Naive thymus-derived CD4-positive, alpha-beta T cell (primary cell): ENCODE data around the gene PTPRT. TPM values are rescaled to one million over a fixed set of nuclear protein-coding genes. Genes with fewer than 3 reads are reported as not detected.

ENCODE experiments used
- ATAC-seq: fragments of 150-1000 bp; cut with Tn5 transposase; 2 replicates; pipeline ENCODE4 v1.10.0; 2021; ENCODE audit warnings: mild to moderate bottlenecking, moderate library complexity
- CTCF ChIA-PET: fragments of 350-600 bp; sonication (Branson Sonifier 250); formaldehyde crosslinking; loops from one replicate; lab custom pipeline; 2021; ENCODE audit warnings: antibody characterized with exemption; lab: Charles Lee
- POLR2A ChIA-PET: fragments of 350-600 bp; sonication (Branson Sonifier 250); formaldehyde crosslinking; loops from one replicate; lab custom pipeline; 2021; ENCODE audit warnings: antibody characterized with exemption, inconsistent platforms; lab: Charles Lee
- DNase-seq, 9 donors: peaks; one replicate each; pipeline versions ENCODE4 v3.0.0 to v3.0.0-alpha.2; 2020 to 2022; ENCODE audit warnings: mixed read lengths in 1 of 9
- H3K27ac ChIP-seq: one replicate; pipeline ENCODE4 v1.7.0; 2013; ENCODE audit warnings: mild to moderate bottlenecking, low read depth, low read length, moderate library complexity
- H3K27me3 ChIP-seq, 2 donors: one replicate each; pipeline ENCODE4 v1.7.0; 2013; ENCODE audit warnings: low read length in 2 of 2, mild to moderate bottlenecking in 2 of 2, moderate library complexity in 2 of 2; ENCODE audit not compliant: control insufficient read depth in 2 of 2, insufficient read depth in 2 of 2
- H3K36me3 ChIP-seq, 3 experiments: 1 replicate in 2 of 3; 2 replicates in 1 of 3; pipeline ENCODE4 v1.7.0; 2013; ENCODE audit warnings: low read length in 3 of 3, mild to moderate bottlenecking in 3 of 3, moderate library complexity in 1 of 3; ENCODE audit not compliant: insufficient read depth in 3 of 3, control insufficient read depth in 2 of 3
- H3K4me1 ChIP-seq, 2 donors: one replicate each; pipeline ENCODE4 v1.7.0; 2013; ENCODE audit warnings: low read length in 2 of 2, mild to moderate bottlenecking in 2 of 2, moderate library complexity in 1 of 2; ENCODE audit not compliant: control insufficient read depth in 2 of 2, insufficient read depth in 2 of 2
- H3K4me3 ChIP-seq: 2 replicates; pipeline ENCODE4 v1.7.0; 2013; ENCODE audit warnings: mild to moderate bottlenecking, low read length
- H3K9me3 ChIP-seq, 3 experiments: 1 replicate in 2 of 3; 2 replicates in 1 of 3; pipeline ENCODE4 v1.7.0; 2013; ENCODE audit warnings: low read length in 3 of 3; ENCODE audit not compliant: control insufficient read depth in 2 of 3
- H3K27ac Mint-ChIP-seq, 9 donors: one replicate each; pipeline ENCODE4 v1.8.0; 2020 to 2022; ENCODE audit warnings: mixed read lengths in 9 of 9, mild to moderate bottlenecking in 8 of 9, moderate library complexity in 5 of 9, inconsistent platforms in 2 of 9
- H3K27me3 Mint-ChIP-seq, 5 donors: one replicate each; pipeline ENCODE4 v1.8.0; 2021 to 2022; ENCODE audit warnings: mixed read lengths in 5 of 5, mild to moderate bottlenecking in 1 of 5
- H3K36me3 Mint-ChIP-seq, 5 donors: one replicate each; pipeline ENCODE4 v1.8.0; 2020 to 2022; ENCODE audit warnings: mixed read lengths in 5 of 5, mild to moderate bottlenecking in 3 of 5, inconsistent platforms in 1 of 5
- H3K4me1 Mint-ChIP-seq, 7 donors: one replicate each; pipeline ENCODE4 v1.8.0; 2020 to 2022; ENCODE audit warnings: mixed read lengths in 7 of 7, mild to moderate bottlenecking in 3 of 7, inconsistent platforms in 1 of 7
- H3K4me3 Mint-ChIP-seq, 10 donors: one replicate each; pipeline ENCODE4 v1.8.0; 2020 to 2022; ENCODE audit warnings: mild to moderate bottlenecking in 10 of 10, mixed read lengths in 10 of 10, moderate library complexity in 6 of 10, inconsistent platforms in 2 of 10
- H3K9me3 Mint-ChIP-seq, 11 donors: one replicate each; pipeline ENCODE4 v1.8.0; 2020 to 2022; ENCODE audit warnings: mixed read lengths in 11 of 11, mild to moderate bottlenecking in 4 of 11, inconsistent platforms in 1 of 11, moderate library complexity in 1 of 11
- intact Hi-C, 2 donors: fragments of 100-400 bp; cut with micrococcal nuclease; formaldehyde crosslinking; loops; one replicate each; pipeline ENCODE4 v1.15.1; 2023
- polyA plus RNA-seq, 2 donors: library from polyadenylated mRNA; unstranded; fragments of 300-500 nt; fragmentation: Illumina TruSeq; gene quantifications; one replicate each; pipeline ENCODE4 v1.2.3, GENCODE V29; 2021
- total RNA-seq, 6 experiments: library from RNA in 5 of 6; stranded (reverse) in 5 of 6; gene quantifications; 1 replicate in 5 of 6; 2 replicates in 1 of 6; pipeline ENCODE4 v1.2.3 and lab custom pipeline; 2021 to 2026

PTPRT gene
- total and polyA plus RNA-seq, 7 experiments from 2014 or later, result not detected

GRCh38 chr20:42179768-42180167 is 1009.9 kb downstream of the PTPRT start:
- DNase-seq, result no peak
- Histone ChIP-seq H3K9me3 (no peaks in the 10 kb centered on the region), H3K36me3 (no peaks in the 10 kb centered on the region), H3K4me3 (no peak overlapping the region), H3K27ac (no peak overlapping the region), H3K4me1 (no peaks in the 10 kb centered on the region), H3K27me3 (no peaks in the 10 kb centered on the region)
- H3K27me3 Mint-ChIP-seq, result peaks cover 0 to 4% (median 0%) of the 10 kb centered on the region in 5 donors
- no peaks in the 10 kb centered on the region for H3K36me3 Mint-ChIP-seq
- POLR2A ChIA-PET, result no interaction called here
- peaks cover 0 to 9% (median 5%) of the 10 kb centered on the region in 11 donors for H3K9me3 Mint-ChIP-seq
- intact Hi-C loops, result no loop called here
- no peak overlapping the region for H3K4me3 Mint-ChIP-seq
- no peak overlapping the region for H3K27ac Mint-ChIP-seq
- no peak for ATAC-seq
- CTCF ChIA-PET, result no interaction called here
- H3K4me1 Mint-ChIP-seq, result no peaks in the 10 kb centered on the region

DNA sequence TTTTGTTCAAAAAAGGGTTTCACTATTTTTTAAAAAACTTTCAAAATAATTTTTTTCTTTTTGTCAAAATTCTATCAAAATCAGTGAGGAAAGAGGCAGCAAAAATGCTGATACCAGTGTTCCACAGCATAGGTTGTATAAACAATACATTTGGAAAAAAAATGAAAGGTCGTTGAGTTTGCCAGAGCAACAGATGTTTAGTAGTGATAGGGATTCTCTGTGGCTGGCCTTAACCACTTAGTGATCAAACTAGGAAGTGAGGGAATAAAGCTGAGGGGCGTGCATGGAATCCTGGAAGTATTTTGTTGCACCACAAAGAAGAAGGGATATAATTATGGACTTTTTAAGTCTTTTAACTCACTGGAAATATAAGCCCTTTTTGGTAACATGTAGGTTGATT is 1016.3 kb downstream of the PTPRT start:
- intact Hi-C loops, result no loop called here
- Histone ChIP-seq H3K4me1 (no peaks in the 10 kb centered on the region), H3K36me3 (no peaks in the 10 kb centered on the region), H3K27ac (no peak overlapping the region), H3K4me3 (no peak overlapping the region), H3K27me3 (no peaks in the 10 kb centered on the region), H3K9me3 (no peaks in the 10 kb centered on the region)
- H3K9me3 Mint-ChIP-seq, result peaks cover 0 to 10% (median 0%) of the 10 kb centered on the region in 11 donors
- no peaks in the 10 kb centered on the region for H3K36me3 Mint-ChIP-seq
- CTCF ChIA-PET, result no interaction called here
- DNase-seq, result no peak
- peaks cover 0 to 10% (median under 1%) of the 10 kb centered on the region in 5 donors for H3K27me3 Mint-ChIP-seq
- no peak overlapping the region for H3K4me3 Mint-ChIP-seq
- POLR2A ChIA-PET, result no interaction called here
- no peak overlapping the region for H3K27ac Mint-ChIP-seq
- no peaks in the 10 kb centered on the region for H3K4me1 Mint-ChIP-seq
- no peak for ATAC-seq

DNA sequence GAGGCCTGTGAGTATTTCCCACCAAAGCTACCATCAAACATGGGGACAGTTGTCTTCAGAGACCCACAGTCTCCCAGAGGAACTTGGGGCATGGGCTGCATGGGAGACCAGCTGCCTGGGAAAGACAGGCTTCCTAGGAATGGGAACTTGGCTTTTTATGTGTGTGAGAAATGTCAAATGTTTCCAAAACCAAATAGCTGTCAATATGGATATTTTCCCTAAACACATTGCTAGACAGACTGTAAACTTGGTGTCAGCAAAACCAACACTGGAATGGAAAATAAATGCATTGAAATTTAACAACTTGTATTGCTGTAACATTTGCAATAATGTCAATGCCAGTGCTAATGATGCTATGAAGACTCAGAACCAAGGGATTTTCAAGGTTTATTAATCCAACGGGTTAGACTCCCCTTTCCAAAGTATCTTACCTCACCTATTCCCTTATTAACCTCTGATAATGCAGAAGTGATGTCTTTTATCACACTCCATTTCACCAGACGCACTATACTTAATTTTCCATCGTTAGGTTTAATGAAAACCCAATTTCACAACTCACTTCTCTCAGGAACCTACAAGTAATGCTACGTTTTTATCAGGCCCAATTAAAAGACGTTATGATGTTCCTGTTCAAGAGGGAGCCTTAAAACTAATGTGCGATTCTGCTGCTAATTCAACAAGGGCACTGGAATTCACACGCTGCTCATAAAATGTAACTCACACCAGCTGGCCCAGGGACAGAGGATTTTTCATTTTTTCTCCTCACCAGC is 1025.4 kb downstream of the PTPRT start:
- Mint-ChIP-seq H3K4me3 (no peak overlapping the region), H3K4me1 (peaks cover 0 to 5% (median 0%) of the 10 kb centered on the region in 7 donors), H3K36me3 (no peaks in the 10 kb centered on the region), H3K9me3 (peaks cover 0 to 9% (median 4%) of the 10 kb centered on the region in 11 donors), H3K27me3 (peaks cover 0 to 21% (median 4%) of the 10 kb centered on the region in 5 donors), H3K27ac (no peak overlapping the region)
- Histone ChIP-seq H3K9me3 (no peaks in the 10 kb centered on the region), H3K4me3 (no peak overlapping the region), H3K36me3 (no peaks in the 10 kb centered on the region), H3K27me3 (no peaks in the 10 kb centered on the region), H3K27ac (no peak overlapping the region), H3K4me1 (no peaks in the 10 kb centered on the region)
- intact Hi-C loops, result no loop called here
- ChIA-PET POLR2A (no interaction called here), CTCF (no interaction called here)
- DNase-seq (no peak), ATAC-seq (no peak)

DNA sequence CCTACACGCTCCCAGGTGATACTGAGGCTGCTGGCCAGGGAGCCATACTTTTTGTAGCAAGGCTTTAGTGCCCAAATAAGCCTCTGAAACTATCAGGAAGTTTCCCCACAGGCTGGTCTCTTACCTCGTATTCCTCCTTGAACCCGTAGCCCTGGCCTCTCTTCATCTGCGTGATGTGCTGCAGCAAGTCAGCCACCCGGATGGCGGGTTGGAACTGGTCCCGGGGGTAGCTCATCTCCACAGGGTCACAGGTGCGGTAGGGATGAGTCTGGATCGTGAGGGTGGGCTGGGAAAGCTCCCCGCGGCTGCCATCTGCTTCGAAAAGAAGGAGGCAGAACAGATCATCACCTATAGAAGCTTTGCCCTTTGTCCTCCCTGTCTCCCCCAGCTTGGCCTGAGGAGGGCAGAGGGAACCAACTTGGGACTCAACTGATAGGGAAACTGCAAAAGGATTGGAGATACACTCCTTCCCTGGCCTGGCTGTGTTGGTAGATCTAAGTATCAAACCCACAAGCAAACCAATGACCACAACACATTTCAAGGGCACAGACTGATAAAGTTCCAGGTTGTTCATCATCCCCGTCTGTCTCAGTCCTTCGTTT is 1028.4 kb downstream of the PTPRT start:
- Mint-ChIP-seq H3K4me3 (no peak overlapping the region), H3K27ac (no peak overlapping the region), H3K9me3 (peaks cover 0 to 7% (median 2%) of the 10 kb centered on the region in 11 donors), H3K4me1 (peaks cover 0 to 5% (median 0%) of the 10 kb centered on the region in 7 donors), H3K27me3 (peaks cover 0 to 18% (median 0%) of the 10 kb centered on the region in 5 donors), H3K36me3 (no peaks in the 10 kb centered on the region)
- Histone ChIP-seq H3K27ac (no peak overlapping the region), H3K4me1 (no peaks in the 10 kb centered on the region), H3K27me3 (no peaks in the 10 kb centered on the region), H3K36me3 (no peaks in the 10 kb centered on the region), H3K9me3 (no peaks in the 10 kb centered on the region), H3K4me3 (no peak overlapping the region)
- no peak for DNase-seq
- intact Hi-C loops, result no loop called here
- POLR2A ChIA-PET, result no interaction called here
- CTCF ChIA-PET, result no interaction called here
- no peak for ATAC-seq

DNA sequence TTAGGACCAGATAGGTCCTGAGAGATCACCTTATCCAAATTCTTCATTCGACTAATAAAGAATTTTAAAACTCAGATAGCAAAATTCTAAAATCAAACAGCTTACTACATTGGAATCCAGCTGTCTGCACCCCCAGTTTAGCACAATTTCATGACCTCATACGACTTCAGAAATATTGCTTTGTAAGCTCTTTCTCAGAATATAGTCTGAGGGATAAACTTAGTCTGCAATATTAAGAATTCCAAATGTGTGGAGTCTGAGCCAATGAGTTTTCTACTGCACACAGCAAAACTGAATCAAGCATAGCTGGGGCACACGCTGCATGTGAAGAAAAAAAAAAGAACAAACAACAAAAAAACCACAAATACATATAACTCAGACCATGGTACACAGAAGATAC is 1029.9 kb downstream of the PTPRT start:
- H3K36me3 ChIP-seq, result no peaks in the 10 kb centered on the region
- Mint-ChIP-seq H3K27me3 (peaks cover 0 to 16% (median 0%) of the 10 kb centered on the region in 5 donors), H3K4me3 (no peak overlapping the region), H3K9me3 (peaks cover 0 to 7% (median 4%) of the 10 kb centered on the region in 11 donors), H3K27ac (no peak overlapping the region), H3K36me3 (no peaks in the 10 kb centered on the region), H3K4me1 (peaks cover 0 to 5% (median 0%) of the 10 kb centered on the region in 7 donors)
- H3K9me3 ChIP-seq, result no peaks in the 10 kb centered on the region
- ChIA-PET CTCF (no interaction called here), POLR2A (no interaction called here)
- no peaks in the 10 kb centered on the region for H3K27me3 ChIP-seq
- H3K4me3 ChIP-seq, result no peak overlapping the region
- no peak for DNase-seq
- intact Hi-C loops, result no loop called here
- H3K4me1 ChIP-seq, result no peaks in the 10 kb centered on the region
- no peak overlapping the region for H3K27ac ChIP-seq
- ATAC-seq, result no peak

DNA sequence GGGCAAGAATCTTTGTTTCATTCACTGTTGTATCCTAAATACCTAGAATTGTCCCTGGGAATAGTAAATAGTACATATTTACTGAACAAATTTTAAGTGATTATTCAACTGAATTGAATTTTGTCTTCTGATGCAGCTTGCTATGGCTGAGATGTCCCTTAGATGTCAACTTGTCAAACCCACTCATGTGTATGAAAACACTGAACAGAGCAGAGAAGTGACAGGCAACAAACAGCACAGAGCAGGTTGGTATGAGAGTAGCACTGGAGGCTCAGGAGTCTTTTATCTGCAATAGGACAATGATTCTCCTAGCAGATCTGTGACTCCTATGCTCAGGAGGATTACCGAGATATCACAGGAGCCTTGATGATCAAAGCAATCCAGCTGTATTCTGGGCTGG is 1031.4 kb downstream of the PTPRT start:
- Mint-ChIP-seq H3K27me3 (peaks cover 0 to 13% (median 0%) of the 10 kb centered on the region in 5 donors), H3K36me3 (no peaks in the 10 kb centered on the region), H3K4me3 (no peak overlapping the region), H3K27ac (no peak overlapping the region), H3K4me1 (peaks cover 0 to 5% (median 0%) of the 10 kb centered on the region in 7 donors), H3K9me3 (peaks cover 0 to 7% (median 4%) of the 10 kb centered on the region in 11 donors)
- intact Hi-C loops, result no loop called here
- no peaks in the 10 kb centered on the region for H3K4me1 ChIP-seq
- H3K36me3 ChIP-seq, result no peaks in the 10 kb centered on the region
- H3K9me3 ChIP-seq, result no peaks in the 10 kb centered on the region
- H3K4me3 ChIP-seq, result no peak overlapping the region
- ChIA-PET CTCF (no interaction called here), POLR2A (no interaction called here)
- H3K27me3 ChIP-seq, result no peaks in the 10 kb centered on the region
- H3K27ac ChIP-seq, result no peak overlapping the region
- ATAC-seq, result no peak
- DNase-seq, result no peak
